ENCODE measurements around the gene ZNF804B.

The ZNF804B gene

GRCh38 chr7:89029864-89030263, 270.4 kb downstream of the ZNF804B start:
- no peak for TF ChIP-seq CTCF (IDR thresholded peaks at IDR 0.05; ENCODE audit: extremely low read depth, insufficient read depth, missing control alignments)
- in situ Hi-C loops (cut with MboI; ENCODE audit: low pct_unique_long_range_greater_than_20kb, low sequenced_read_pairs, unreplicated experiment), result no loop called here
- DNase-seq (ENCODE audit: low spot score), result no peak

GRCh38 chr7:89041240-89041639, 281.7 kb downstream of the ZNF804B start:
- no peak for DNase-seq (ENCODE audit: low spot score)
- in situ Hi-C loops (cut with MboI; ENCODE audit: low pct_unique_long_range_greater_than_20kb, low sequenced_read_pairs, unreplicated experiment), result no loop called here
- no peak for TF ChIP-seq CTCF (IDR thresholded peaks at IDR 0.05; ENCODE audit: extremely low read depth, insufficient read depth, missing control alignments)

- no peak for DNase-seq (ENCODE audit: low spot score)
- no peak for TF ChIP-seq CTCF (IDR thresholded peaks at IDR 0.05; ENCODE audit: extremely low read depth, insufficient read depth, missing control alignments)
- in situ Hi-C loops (cut with MboI; ENCODE audit: low pct_unique_long_range_greater_than_20kb, low sequenced_read_pairs, unreplicated experiment), result no loop called here
Observed at GRCh38 chr7:89042940-89043339, 283.4 kb downstream of the ZNF804B start.

DNA sequence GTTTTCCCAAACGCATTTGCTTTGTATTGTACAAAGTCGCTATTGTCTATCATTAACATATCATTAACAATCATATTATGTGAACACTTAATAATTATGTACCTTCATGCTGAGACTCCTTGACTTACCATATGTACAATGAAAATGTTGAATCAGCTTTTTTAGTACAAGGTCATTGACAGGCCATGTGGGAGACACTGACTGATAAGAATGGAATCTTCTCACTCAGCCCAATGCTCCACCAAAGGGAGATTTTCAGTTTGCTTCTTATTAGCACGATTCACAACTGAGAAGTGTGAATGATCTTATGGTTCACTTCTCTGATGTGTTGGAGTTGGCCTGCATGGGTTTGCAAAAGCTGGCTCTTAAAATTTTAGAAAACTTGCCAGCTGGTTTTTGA, 289.5 kb downstream of the ZNF804B start:
- TF ChIP-seq CTCF (IDR thresholded peaks at IDR 0.05; ENCODE audit: extremely low read depth, insufficient read depth, missing control alignments), result no peak
- in situ Hi-C loops (cut with MboI; ENCODE audit: low pct_unique_long_range_greater_than_20kb, low sequenced_read_pairs, unreplicated experiment), result no loop called here
- DNase-seq (ENCODE audit: low spot score), result no peak

DNA sequence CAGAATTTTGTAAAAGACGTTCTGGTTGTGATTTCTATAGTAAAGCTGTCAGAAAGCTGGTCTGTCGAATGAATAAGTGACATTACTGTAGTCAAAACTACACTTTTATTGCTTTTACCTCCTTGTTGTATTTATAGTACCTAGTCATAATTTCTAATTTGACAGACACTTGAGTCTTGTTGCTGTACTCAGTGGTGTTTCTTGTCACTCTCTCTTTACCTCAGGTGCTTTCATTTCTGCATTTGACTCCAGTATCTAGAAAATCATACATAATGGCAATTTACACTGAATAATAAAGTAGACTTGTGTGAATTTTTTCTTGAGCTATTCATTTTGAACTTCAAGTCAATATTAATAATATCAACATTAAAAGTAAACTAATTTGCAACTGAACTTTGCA, 293.6 kb downstream of the ZNF804B start:
- in situ Hi-C loops (cut with MboI; ENCODE audit: low pct_unique_long_range_greater_than_20kb, low sequenced_read_pairs, unreplicated experiment), result no loop called here
- TF ChIP-seq CTCF (IDR thresholded peaks at IDR 0.05; ENCODE audit: extremely low read depth, insufficient read depth, missing control alignments), result no peak

GRCh38 chr7:89054361-89054760, 294.9 kb downstream of the ZNF804B start:
- in situ Hi-C loops (cut with MboI; ENCODE audit: low pct_unique_long_range_greater_than_20kb, low sequenced_read_pairs, unreplicated experiment), result no loop called here
- no peak for DNase-seq (ENCODE audit: low spot score)
- no peak for TF ChIP-seq CTCF (IDR thresholded peaks at IDR 0.05; ENCODE audit: extremely low read depth, insufficient read depth, missing control alignments)

More for the DNA sequence above, 293.6 kb downstream of the ZNF804B start:
- DNase-seq (ENCODE audit: low spot score), result no peak

DNA sequence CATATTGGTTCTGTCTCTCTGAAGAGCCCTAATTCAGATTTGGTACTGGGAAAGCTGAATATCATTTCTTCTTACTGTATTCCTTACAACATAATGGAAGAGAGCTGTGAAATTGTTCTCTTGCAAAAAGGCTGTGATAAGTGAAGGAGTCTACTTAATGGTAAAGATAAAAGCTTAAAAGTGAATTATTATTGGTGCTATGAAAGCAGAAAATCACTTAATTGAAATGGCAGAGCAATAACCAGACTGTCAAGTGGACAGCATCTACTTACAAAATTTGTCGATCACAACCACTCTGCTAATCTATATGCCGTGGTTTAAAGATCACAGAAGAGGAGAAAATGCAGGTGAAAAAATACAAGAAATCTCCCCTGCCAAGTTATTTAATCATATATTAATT, 300.7 kb downstream of the ZNF804B start:
- TF ChIP-seq CTCF (IDR thresholded peaks at IDR 0.05; ENCODE audit: extremely low read depth, insufficient read depth, missing control alignments), result no peak
- in situ Hi-C loops (cut with MboI; ENCODE audit: low pct_unique_long_range_greater_than_20kb, low sequenced_read_pairs, unreplicated experiment), result no loop called here
- no peak for DNase-seq (ENCODE audit: low spot score)

All from GM13977 (cell line).